ENCODE results near the gene ARID1B. TPM values are rescaled to one million over a fixed set of nuclear protein-coding genes. Genes with fewer than 3 reads are reported as not detected.

ARID1B gene
- total and polyA plus RNA-seq, 11 donors = 15.3 to 76.1 (median 40.7) TPM

DNA sequence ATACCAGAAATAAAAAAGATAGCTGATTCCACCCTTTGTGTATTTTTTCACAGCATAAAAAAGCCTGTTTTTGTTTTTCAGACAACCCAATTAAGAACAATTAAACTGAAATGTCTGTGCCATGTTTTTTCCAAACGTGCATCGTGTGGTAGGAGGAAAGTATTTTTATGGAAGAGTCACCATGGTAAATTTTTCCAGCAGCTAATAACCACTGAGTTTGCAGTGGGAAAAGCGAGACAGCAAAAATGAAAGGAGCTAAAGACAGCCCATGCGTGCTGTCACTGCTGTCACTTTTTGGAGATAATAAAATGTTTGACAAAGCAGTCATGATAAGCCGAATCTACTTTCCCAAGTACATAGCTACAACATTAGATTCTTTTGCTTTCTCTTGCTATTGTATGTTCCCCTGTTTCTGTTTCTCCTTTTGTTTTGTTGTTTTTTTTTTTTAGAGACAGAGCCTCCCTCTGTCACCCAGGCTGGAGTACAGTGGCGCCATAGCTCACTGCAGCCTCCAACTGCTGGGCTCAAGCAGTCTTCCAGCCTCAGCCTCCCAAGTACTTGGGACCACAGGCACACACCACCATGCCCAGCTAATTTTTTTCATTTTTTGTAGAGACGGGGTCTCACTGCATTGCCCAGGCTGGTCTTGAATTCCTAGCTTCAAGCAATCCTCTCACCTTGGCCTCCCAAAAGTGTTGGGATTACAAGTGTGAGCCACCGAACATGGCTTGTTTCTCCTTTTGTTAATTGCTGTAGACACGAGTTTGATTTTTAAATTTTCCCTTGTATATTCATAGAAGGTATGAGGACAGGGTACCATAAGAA, 284.8 kb downstream of the ARID1B start:
- Histone ChIP-seq H3K27ac (no peak overlapping the region), H3K4me1 (peaks cover 3 to 38% (median 21%) of the 10 kb centered on the region in 12 donors), H3K9me3 (no peaks in the 10 kb centered on the region), H3K36me3 (no peaks in the 10 kb centered on the region), H3K4me3 (no peak overlapping the region), H3K27me3 (no peaks in the 10 kb centered on the region)
- 70 to 76% (median 72%) methylated on average over 9 of the region's 9 CpGs for WGBS, 4 donors
- intact Hi-C loops (cut with DNase I) = no loop called here
- DNase-seq (no peak), ATAC-seq (no peak)
- TF ChIP-seq, protein P1, sequence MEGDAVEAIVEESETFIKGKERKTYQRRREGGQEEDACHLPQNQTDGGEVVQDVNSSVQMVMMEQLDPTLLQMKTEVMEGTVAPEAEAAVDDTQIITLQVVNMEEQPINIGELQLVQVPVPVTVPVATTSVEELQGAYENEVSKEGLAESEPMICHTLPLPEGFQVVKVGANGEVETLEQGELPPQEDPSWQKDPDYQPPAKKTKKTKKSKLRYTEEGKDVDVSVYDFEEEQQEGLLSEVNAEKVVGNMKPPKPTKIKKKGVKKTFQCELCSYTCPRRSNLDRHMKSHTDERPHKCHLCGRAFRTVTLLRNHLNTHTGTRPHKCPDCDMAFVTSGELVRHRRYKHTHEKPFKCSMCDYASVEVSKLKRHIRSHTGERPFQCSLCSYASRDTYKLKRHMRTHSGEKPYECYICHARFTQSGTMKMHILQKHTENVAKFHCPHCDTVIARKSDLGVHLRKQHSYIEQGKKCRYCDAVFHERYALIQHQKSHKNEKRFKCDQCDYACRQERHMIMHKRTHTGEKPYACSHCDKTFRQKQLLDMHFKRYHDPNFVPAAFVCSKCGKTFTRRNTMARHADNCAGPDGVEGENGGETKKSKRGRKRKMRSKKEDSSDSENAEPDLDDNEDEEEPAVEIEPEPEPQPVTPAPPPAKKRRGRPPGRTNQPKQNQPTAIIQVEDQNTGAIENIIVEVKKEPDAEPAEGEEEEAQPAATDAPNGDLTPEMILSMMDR (IDR thresholded peaks at IDR 0.05) = no peak
- no peak for TF ChIP-seq POLR2A (IDR thresholded peaks at IDR 0.05)

DNA sequence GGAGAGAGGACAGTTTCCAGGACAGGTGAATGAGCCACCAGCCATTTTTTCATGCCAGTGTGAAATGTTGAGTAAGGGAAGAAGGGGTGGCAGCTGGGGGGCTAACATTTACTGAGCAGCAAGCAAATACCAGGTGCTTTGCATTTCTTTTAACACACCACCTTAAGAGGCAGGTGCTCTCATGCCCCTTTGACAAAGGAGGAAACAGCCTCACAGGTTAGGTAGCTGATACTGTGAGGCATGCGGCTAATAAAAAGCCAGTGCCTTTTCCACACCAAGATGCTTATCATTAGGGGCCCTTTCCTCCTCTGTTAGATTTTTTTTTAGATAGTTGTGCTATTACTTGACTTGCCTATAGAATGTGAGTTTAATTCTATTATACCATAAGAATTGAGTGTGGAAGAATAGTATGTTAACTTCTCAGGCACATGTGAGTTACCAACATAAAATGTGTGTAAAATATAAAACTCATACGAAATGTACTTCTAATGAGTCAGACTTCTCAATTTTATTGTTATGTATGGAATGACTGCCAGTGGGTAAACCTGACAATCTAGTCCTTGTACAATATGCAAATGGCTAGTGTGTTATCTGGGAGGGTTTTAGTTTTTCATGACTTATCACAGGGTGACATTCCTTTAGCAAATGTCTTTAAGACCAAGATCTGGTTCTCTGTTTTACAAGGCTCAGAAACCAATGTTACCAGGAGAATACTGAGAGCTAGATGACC, 286.2 kb downstream of the ARID1B start:
- WGBS, 4 donors = 66 to 97% (median 88%) methylated on average over 2 of the region's 2 CpGs
- H3K9me3 ChIP-seq = no peaks in the 10 kb centered on the region
- DNase-seq (no peak), ATAC-seq (no peak)
- TF ChIP-seq POLR2A (IDR thresholded peaks at IDR 0.05) = no peak
- TF ChIP-seq, protein P1 (IDR thresholded peaks at IDR 0.05) = no peak
- H3K27me3 ChIP-seq = no peaks in the 10 kb centered on the region
- no peak overlapping the region for H3K27ac ChIP-seq
- no peak overlapping the region for H3K4me3 ChIP-seq
- H3K36me3 ChIP-seq = no peaks in the 10 kb centered on the region
- intact Hi-C loops (cut with DNase I) = no loop called here
- H3K4me1 ChIP-seq = peaks cover 3 to 51% (median 31%) of the 10 kb centered on the region in 12 donors

DNA sequence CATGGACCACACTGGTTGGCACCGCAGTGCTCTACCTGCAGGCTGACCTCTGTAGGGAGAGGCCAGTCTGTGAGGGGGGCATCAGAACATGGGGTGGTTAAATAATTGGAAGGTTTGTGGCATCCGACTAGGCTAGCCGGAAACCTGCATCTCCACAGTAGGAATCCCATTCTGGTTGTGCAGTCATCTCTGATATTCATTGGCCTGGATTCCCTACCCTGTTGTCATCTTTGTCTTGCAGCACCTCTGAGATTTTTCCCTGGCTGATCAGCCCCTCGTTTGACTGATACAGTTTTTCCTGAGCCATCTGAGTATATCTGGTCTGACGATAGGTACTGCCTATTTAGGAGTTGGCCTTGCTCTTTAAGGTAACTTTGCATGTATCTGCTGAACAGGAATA, 286.7 kb downstream of the ARID1B start:
- Histone ChIP-seq H3K27me3 (no peaks in the 10 kb centered on the region), H3K36me3 (no peaks in the 10 kb centered on the region), H3K4me1 (peaks cover 3 to 57% (median 36%) of the 10 kb centered on the region in 12 donors), H3K4me3 (no peak overlapping the region), H3K9me3 (no peaks in the 10 kb centered on the region), H3K27ac (no peak overlapping the region)
- intact Hi-C loops (cut with DNase I) = no loop called here
- WGBS, 4 donors = 72 to 77% (median 73%) methylated on average over 5 of the region's 5 CpGs
- DNase-seq (no peak), ATAC-seq (no peak)
- TF ChIP-seq POLR2A (IDR thresholded peaks at IDR 0.05) = no peak
- TF ChIP-seq, protein P1 (IDR thresholded peaks at IDR 0.05) = no peak

DNA sequence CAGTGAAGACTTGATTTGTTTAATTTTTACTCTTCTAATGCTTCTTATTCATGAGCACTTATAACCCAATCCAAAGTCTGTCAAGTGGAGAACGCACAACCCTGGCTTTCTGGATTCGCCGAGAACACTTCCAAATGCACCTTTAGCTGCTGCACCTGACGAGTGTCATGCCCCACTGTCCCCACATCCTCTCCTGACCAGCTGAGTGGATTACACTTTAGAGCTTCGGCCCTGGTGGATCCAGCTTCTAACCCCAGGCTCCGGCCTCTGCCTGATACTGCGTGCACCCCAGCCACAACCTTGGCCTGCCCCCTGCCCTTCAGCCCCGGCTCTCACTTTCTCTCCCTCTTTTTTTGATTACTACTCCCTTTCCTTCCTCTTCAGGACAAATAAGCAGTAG, 287.3 kb downstream of the ARID1B start:
- H3K27me3 ChIP-seq = no peaks in the 10 kb centered on the region
- H3K4me1 ChIP-seq = peaks cover 3 to 59% (median 38%) of the 10 kb centered on the region in 12 donors
- no peak for ATAC-seq
- no peak overlapping the region for H3K27ac ChIP-seq
- TF ChIP-seq, protein P1 (IDR thresholded peaks at IDR 0.05) = no peak
- no peak for TF ChIP-seq POLR2A (IDR thresholded peaks at IDR 0.05)
- DNase-seq = no peak
- 80 to 88% (median 85%) methylated on average over 8 of the region's 8 CpGs for WGBS, 4 donors
- H3K4me3 ChIP-seq = no peak overlapping the region
- no peaks in the 10 kb centered on the region for H3K36me3 ChIP-seq
- no peaks in the 10 kb centered on the region for H3K9me3 ChIP-seq
- intact Hi-C loops (cut with DNase I) = no loop called here
